ENCODE measurements around the gene CPLANE2.

- no peak for TF ChIP-seq EZH2 (IDR thresholded peaks at IDR 0.05)
- TF ChIP-seq CTCF (IDR thresholded peaks at IDR 0.05): no peak
These were observed 30.3 kb downstream of the CPLANE2 start for GRCh38 chr1:16206547-16207317.

Measured in neural progenitor cell (in vitro differentiated cells).